Testis (tissue), 3 donors: ENCODE data around the gene ASXL2. TPM values are rescaled to one million over a fixed set of nuclear protein-coding genes. Genes with fewer than 3 reads are reported as not detected.

Experiments used
- DNase-seq: peaks from one replicate; pipeline ENCODE4 v3.0.0-alpha.2; 2019
- H3K27ac ChIP-seq, 2 donors: fragments of 200-600 bp; sonication (generic); one replicate each; pipeline ENCODE4 v1.5.1; 2019
- H3K27me3 ChIP-seq: fragments of 200-600 bp; sonication (generic); one replicate; pipeline ENCODE4 v1.5.1; 2019
- H3K36me3 ChIP-seq: fragments of 200-600 bp; sonication (generic); one replicate; pipeline ENCODE4 v1.5.1; 2017; ENCODE audit warnings: low read depth; ENCODE audit errors: missing control alignments
- H3K4me1 ChIP-seq: fragments of 200-600 bp; sonication (generic); one replicate; pipeline ENCODE4 v1.5.1; 2019
- H3K4me3 ChIP-seq, 2 donors: fragments of 200-600 bp; sonication (generic); one replicate each; pipeline ENCODE4 v1.5.1; 2017 to 2019
- H3K9me3 ChIP-seq: fragments of 200-600 bp; sonication (generic); one replicate; pipeline ENCODE4 v1.5.1; 2017
- CTCF ChIP-seq, 3 experiments: fragments of 450-650 bp in 2 of 3; fragments of 200-600 bp in 1 of 3; sonication (generic) in 1 of 3; IDR thresholded peaks; one replicate each; pipeline ENCODE4 v1.5.1; 2016 to 2019; ENCODE audit warnings: antibody characterized with exemption in 3 of 3, mild to moderate bottlenecking in 2 of 3, moderate library complexity in 1 of 3
- POLR2A ChIP-seq: fragments of 450-650 bp; IDR thresholded peaks from one replicate; pipeline ENCODE4 v1.6.1; 2017; ENCODE audit warnings: antibody characterized with exemption, mild to moderate bottlenecking, moderate library complexity
- WGBS, 2 donors: methylation state at CpG; one replicate each; pipeline ENCODE4 v1.1.5; 2018; 5-methylcytosine and 5-hydroxymethylcytosine counted together
- intact Hi-C: fragments of 100-400 bp; cut with DNase I; formaldehyde crosslinking; loops from one replicate; pipeline ENCODE4 v1.15.1; 2023; ENCODE audit warnings: low total_unique reads
- polyA plus RNA-seq: library from polyadenylated mRNA; stranded (reverse); fragments of 350-450 nt; fragmentation: Illumina TruSeq; extraction: RNeasy Lipid Tissue Mini Kit (QIAGEN cat#74804); gene quantifications from one replicate; pipeline ENCODE4 v1.2.3, GENCODE V29; 2014; ENCODE audit warnings: low read depth, low replicate concordance; ENCODE audit not compliant: insufficient read depth
- total RNA-seq, 2 donors: library from RNA; depleted of rRNA; stranded (reverse); fragments of >200 nt; gene quantifications; one replicate each; pipeline ENCODE4 v1.2.3, GENCODE V29; 2016

The ASXL2 gene
- total and polyA plus RNA-seq, 3 donors from 2014 or later = 40.9 to 51.9 (median 43.3) TPM

GRCh38 chr2:25877431-25878360 lies 591 bp downstream of the ASXL2 start:
- 0% methylated on average over 26 to 64 of the region's 64 CpGs for WGBS, 2 donors
- TF ChIP-seq CTCF (IDR thresholded peaks at IDR 0.05) = no peak
- no peak for TF ChIP-seq POLR2A
- peak; percentile 86 for DNase-seq
- Histone ChIP-seq H3K9me3 (no peaks in the 10 kb centered on the region), H3K4me3 (peak overlapping the region; percentile 91 to 92), H3K27ac (peak overlapping the region; percentile 84 to 95), H3K36me3 (no peaks in the 10 kb centered on the region), H3K4me1 (peaks cover 8% of the 10 kb centered on the region), H3K27me3 (no peaks in the 10 kb centered on the region)
- intact Hi-C loops = no loop called here

GRCh38 chr2:25872134-25872533 lies 6.2 kb downstream of the ASXL2 start:
- Histone ChIP-seq H3K36me3 (no peaks in the 10 kb centered on the region), H3K4me1 (peaks cover 8% of the 10 kb centered on the region), H3K9me3 (no peaks in the 10 kb centered on the region), H3K27me3 (no peaks in the 10 kb centered on the region), H3K4me3 (no peak overlapping the region), H3K27ac (no peak overlapping the region)
- intact Hi-C loops = no loop called here
- no peak for DNase-seq
- WGBS, 2 donors = 91 to 96% methylated on average over 5 of the region's 5 CpGs
- TF ChIP-seq POLR2A = no peak
- TF ChIP-seq CTCF (IDR thresholded peaks at IDR 0.05) = no peak

- no peaks in the 10 kb centered on the region for H3K36me3 ChIP-seq
- DNase-seq = no peak
- no peak for TF ChIP-seq CTCF (IDR thresholded peaks at IDR 0.05)
- TF ChIP-seq POLR2A = no peak
- intact Hi-C loops = no loop called here
- WGBS, 2 donors = 65 to 66% methylated on average over 5 of the region's 5 CpGs
- no peaks in the 10 kb centered on the region for H3K9me3 ChIP-seq
- no peaks in the 10 kb centered on the region for H3K4me1 ChIP-seq
- no peak overlapping the region for H3K27ac ChIP-seq
- no peaks in the 10 kb centered on the region for H3K27me3 ChIP-seq
- H3K4me3 ChIP-seq = no peak overlapping the region
Measured at GRCh38 chr2:25867396-25868003, 10.8 kb downstream of the ASXL2 start.

GRCh38 chr2:25856377-25856776 lies 21.9 kb downstream of the ASXL2 start:
- Histone ChIP-seq H3K27ac (no peak overlapping the region), H3K36me3 (no peaks in the 10 kb centered on the region), H3K4me1 (no peaks in the 10 kb centered on the region), H3K27me3 (no peaks in the 10 kb centered on the region), H3K4me3 (no peak overlapping the region), H3K9me3 (no peaks in the 10 kb centered on the region)
- DNase-seq = no peak
- TF ChIP-seq POLR2A (no peak), CTCF (IDR thresholded peaks at IDR 0.05) (no peak)
- intact Hi-C loops = no loop called here
- 94 to 96% methylated on average over 9 of the region's 9 CpGs for WGBS, 2 donors
